Measurements from ENCODE around the gene HOOK2.

DNA sequence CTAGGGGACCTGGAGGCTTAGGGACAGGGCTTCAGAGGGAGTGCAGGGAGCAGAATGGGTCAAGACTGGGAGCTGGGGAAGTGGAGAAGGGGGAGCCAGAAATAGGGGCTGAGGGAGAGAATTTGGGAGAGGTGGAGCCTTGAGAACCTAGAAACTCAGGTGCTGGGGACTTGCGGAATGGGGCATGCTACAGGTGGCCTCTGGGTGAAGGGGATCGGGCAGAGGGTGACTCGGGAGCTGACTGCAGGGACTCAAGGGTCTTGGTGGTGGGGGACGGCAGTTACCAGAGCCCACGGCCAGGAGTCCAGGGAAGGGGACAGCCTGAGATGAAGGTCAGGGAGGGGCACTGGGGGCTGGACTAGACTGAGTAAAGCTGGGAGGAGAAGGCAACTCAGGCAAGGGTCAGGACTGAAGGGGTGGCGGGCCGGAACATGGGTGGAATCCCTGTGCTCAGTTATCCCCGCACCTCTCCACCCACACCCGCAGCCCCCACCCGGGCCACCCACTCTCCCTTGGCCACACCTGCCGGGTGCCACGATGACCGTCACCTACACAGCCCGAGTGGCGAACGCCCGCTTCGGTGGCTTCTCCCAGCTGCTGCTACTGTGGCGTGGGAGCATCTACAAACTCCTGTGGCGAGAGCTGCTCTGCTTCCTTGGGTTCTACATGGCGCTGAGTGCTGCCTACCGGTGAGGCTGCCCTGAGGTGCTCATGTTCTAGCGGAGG lies 23.1 kb downstream of the HOOK2 start:
- TF ChIP-seq, protein P1, sequence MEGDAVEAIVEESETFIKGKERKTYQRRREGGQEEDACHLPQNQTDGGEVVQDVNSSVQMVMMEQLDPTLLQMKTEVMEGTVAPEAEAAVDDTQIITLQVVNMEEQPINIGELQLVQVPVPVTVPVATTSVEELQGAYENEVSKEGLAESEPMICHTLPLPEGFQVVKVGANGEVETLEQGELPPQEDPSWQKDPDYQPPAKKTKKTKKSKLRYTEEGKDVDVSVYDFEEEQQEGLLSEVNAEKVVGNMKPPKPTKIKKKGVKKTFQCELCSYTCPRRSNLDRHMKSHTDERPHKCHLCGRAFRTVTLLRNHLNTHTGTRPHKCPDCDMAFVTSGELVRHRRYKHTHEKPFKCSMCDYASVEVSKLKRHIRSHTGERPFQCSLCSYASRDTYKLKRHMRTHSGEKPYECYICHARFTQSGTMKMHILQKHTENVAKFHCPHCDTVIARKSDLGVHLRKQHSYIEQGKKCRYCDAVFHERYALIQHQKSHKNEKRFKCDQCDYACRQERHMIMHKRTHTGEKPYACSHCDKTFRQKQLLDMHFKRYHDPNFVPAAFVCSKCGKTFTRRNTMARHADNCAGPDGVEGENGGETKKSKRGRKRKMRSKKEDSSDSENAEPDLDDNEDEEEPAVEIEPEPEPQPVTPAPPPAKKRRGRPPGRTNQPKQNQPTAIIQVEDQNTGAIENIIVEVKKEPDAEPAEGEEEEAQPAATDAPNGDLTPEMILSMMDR (IDR thresholded peaks at IDR 0.05), result no peak
- no peak for TF ChIP-seq POLR2A (IDR thresholded peaks at IDR 0.05)
